Natural killer cell (primary cell): ENCODE data around the gene MAP1LC3B2. TPM values are rescaled to one million over a fixed set of nuclear protein-coding genes. Genes with fewer than 3 reads are reported as not detected.
A peak's percentile ranks its signal among the peaks of the same experiment; 100 is the strongest.

ENCODE experiments used
- ATAC-seq, 3 donors: fragments of 150-1000 bp in 2 of 3; fragments of 200-7000 bp in 1 of 3; cut with Tn5 transposase; 1 replicate in 1 of 3; 2 replicates in 2 of 3; pipeline ENCODE4 v1.10.0; 2021; ENCODE audit warnings: mild to moderate bottlenecking in 2 of 3, moderate library complexity in 2 of 3
- DNase-seq, 2 donors: peaks; one replicate each; pipeline versions ENCODE4 v3.0.0 to v3.0.0-alpha.2; 2013 to 2021; ENCODE audit warnings: mixed read lengths in 1 of 2
- H3K27ac ChIP-seq: one replicate; pipeline ENCODE4 v1.5.1; 2013; ENCODE audit warnings: mild to moderate bottlenecking, low read length
- H3K27me3 ChIP-seq: one replicate; pipeline ENCODE4 v1.6.1; 2013; ENCODE audit warnings: low read length; ENCODE audit not compliant: control insufficient read depth, insufficient read depth
- H3K36me3 ChIP-seq: one replicate; pipeline ENCODE4 v1.6.1; 2013; ENCODE audit warnings: low read length; ENCODE audit not compliant: control insufficient read depth, insufficient read depth
- H3K4me1 ChIP-seq: one replicate; pipeline ENCODE4 v1.6.1; 2013; ENCODE audit warnings: low read length; ENCODE audit not compliant: control insufficient read depth, insufficient read depth
- H3K4me3 ChIP-seq: one replicate; pipeline ENCODE4 v1.5.1; 2013; ENCODE audit warnings: low read length
- H3K9me3 ChIP-seq: one replicate; pipeline ENCODE4 v1.6.1; 2013; ENCODE audit warnings: low read length; ENCODE audit not compliant: control insufficient read depth, insufficient read depth
- H3K27ac Mint-ChIP-seq, 2 donors: one replicate each; pipeline ENCODE4 v1.8.0; 2022; ENCODE audit warnings: mild to moderate bottlenecking in 2 of 2, mixed read lengths in 2 of 2, moderate library complexity in 1 of 2
- H3K27me3 Mint-ChIP-seq, 2 donors: one replicate each; pipeline ENCODE4 v1.8.0; 2022; ENCODE audit warnings: low read depth in 2 of 2, mixed read lengths in 2 of 2
- H3K36me3 Mint-ChIP-seq: one replicate; pipeline ENCODE4 v1.8.0; 2022; ENCODE audit warnings: mixed read lengths
- H3K4me1 Mint-ChIP-seq, 2 donors: one replicate each; pipeline ENCODE4 v1.8.0; 2022; ENCODE audit warnings: mixed read lengths in 2 of 2
- H3K4me3 Mint-ChIP-seq: one replicate; pipeline ENCODE4 v1.8.0; 2022; ENCODE audit warnings: mild to moderate bottlenecking, moderate library complexity, mixed read lengths
- H3K9me3 Mint-ChIP-seq, 2 donors: one replicate each; pipeline ENCODE4 v1.8.0; 2022; ENCODE audit warnings: mixed read lengths in 2 of 2
- WGBS: methylation state at CpG from one replicate; pipeline ENCODE4 v1.1.7; 2013; ENCODE audit warnings: missing lambda C conversion rate; ENCODE audit not compliant: insufficient coverage; 5-methylcytosine and 5-hydroxymethylcytosine counted together
- intact Hi-C: fragments of 100-400 bp; cut with micrococcal nuclease; formaldehyde crosslinking; loops from one replicate; pipeline ENCODE4 v1.14.2; 2022
- total RNA-seq, 4 donors: library from RNA; stranded (reverse); fragments of 120-200 nt in 1 of 4; gene quantifications; one replicate each; pipeline versions ENCODE4 v1.2.3 to v1.2.4, GENCODE V29; 2013 to 2022
- TF ChIP-seq, protein P1 (sequence below): fragments of 200-600 bp; IDR thresholded peaks from one replicate; pipeline ENCODE4 v1.8.0; 2022; ENCODE audit warnings: antibody characterized with exemption

The MAP1LC3B2 gene
- total RNA-seq, 3 donors from 2014 or later (not counting 1 experiment from before 2014, with no cell fraction given) = 1.5 to 3.7 (median 3.3) TPM

DNA sequence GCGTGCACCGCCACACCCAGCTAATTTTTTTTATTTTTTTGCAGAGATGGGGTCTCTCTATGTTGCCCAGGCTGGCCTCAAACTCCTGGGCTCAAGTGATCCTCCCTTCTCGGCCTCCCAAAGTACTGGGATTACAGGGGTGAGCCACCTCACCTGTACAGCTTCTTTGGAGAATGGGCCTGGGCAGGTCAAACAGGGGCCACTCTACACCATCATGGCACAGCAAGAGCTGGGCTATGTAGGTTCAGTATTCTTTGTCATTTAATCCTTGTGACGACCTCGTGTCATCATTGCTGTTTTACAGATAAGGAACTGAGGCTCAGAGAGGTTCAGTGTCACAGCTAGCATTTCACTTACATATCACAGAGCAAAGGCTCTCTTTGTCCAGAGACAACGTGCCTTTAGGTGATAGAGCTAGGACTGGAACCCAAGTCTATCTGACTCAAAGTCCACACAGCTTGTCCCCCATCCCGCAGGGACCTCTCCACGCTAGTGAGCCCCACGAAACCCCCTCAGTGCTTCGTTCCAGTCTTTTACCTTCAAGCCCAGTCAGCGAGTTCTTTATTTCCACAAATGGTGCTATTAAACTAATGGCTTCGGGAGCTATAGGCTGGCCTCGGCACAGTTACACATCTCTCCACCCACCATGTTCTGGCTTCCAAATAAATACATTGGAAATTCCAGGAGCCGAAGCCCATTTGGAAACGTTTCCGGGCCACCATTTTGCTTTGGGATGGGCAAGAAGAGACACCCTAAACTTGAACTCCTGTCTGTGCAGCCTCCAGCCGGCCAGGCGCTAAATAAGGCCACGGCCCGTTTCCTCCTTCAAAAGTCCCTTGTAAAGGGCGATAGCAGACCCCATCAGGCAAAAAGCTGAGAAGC lies 660 bp upstream of the MAP1LC3B2 start:
- Histone ChIP-seq H3K4me1 (peaks cover 38% of the 10 kb centered on the region), H3K27me3 (no peaks in the 10 kb centered on the region), H3K36me3 (no peaks in the 10 kb centered on the region), H3K27ac (peak overlapping the region; percentile 81), H3K4me3 (no peak overlapping the region), H3K9me3 (no peaks in the 10 kb centered on the region)
- H3K36me3 Mint-ChIP-seq = peaks cover 3% of the 10 kb centered on the region
- peak overlapping the region; percentile 83 for H3K4me3 Mint-ChIP-seq
- H3K27ac Mint-ChIP-seq = peak overlapping the region; percentile 76 to 89
- WGBS = 63% methylated on average over 21 of the region's 21 CpGs
- TF ChIP-seq, protein P1, sequence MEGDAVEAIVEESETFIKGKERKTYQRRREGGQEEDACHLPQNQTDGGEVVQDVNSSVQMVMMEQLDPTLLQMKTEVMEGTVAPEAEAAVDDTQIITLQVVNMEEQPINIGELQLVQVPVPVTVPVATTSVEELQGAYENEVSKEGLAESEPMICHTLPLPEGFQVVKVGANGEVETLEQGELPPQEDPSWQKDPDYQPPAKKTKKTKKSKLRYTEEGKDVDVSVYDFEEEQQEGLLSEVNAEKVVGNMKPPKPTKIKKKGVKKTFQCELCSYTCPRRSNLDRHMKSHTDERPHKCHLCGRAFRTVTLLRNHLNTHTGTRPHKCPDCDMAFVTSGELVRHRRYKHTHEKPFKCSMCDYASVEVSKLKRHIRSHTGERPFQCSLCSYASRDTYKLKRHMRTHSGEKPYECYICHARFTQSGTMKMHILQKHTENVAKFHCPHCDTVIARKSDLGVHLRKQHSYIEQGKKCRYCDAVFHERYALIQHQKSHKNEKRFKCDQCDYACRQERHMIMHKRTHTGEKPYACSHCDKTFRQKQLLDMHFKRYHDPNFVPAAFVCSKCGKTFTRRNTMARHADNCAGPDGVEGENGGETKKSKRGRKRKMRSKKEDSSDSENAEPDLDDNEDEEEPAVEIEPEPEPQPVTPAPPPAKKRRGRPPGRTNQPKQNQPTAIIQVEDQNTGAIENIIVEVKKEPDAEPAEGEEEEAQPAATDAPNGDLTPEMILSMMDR = no peak
- peaks cover 22 to 28% of the 10 kb centered on the region in 2 donors for H3K4me1 Mint-ChIP-seq
- intact Hi-C loops = no loop called here
- ATAC-seq = no peak
- peaks cover 0 to 2% of the 10 kb centered on the region in 2 donors for H3K9me3 Mint-ChIP-seq
- H3K27me3 Mint-ChIP-seq = peaks cover 12 to 15% of the 10 kb centered on the region in 2 donors
- no peak for DNase-seq

- WGBS = 72% methylated on average over 6 of the region's 6 CpGs
- H3K27ac ChIP-seq = no peak overlapping the region
- Mint-ChIP-seq H3K4me3 (no peak overlapping the region), H3K9me3 (peaks cover 0 to 4% of the 10 kb centered on the region in 2 donors), H3K27ac (no peak overlapping the region), H3K4me1 (peaks cover 22 to 28% of the 10 kb centered on the region in 2 donors), H3K36me3 (peaks cover 19% of the 10 kb centered on the region), H3K27me3 (peaks cover 14 to 37% of the 10 kb centered on the region in 2 donors)
- H3K4me3 ChIP-seq = no peak overlapping the region
- ATAC-seq (no peak), DNase-seq (no peak)
- intact Hi-C loops = no loop called here
- H3K36me3 ChIP-seq = no peaks in the 10 kb centered on the region
- H3K9me3 ChIP-seq = no peaks in the 10 kb centered on the region
- peaks cover 38% of the 10 kb centered on the region for H3K4me1 ChIP-seq
- TF ChIP-seq, protein P1 = no peak
- H3K27me3 ChIP-seq = no peaks in the 10 kb centered on the region
Observed at GRCh38 chr12:116561181-116561821, 2.1 kb downstream of the MAP1LC3B2 start.

GRCh38 chr12:116562090-116562489 lies 2.9 kb downstream of the MAP1LC3B2 start:
- Histone ChIP-seq H3K4me3 (no peak overlapping the region), H3K27ac (no peak overlapping the region), H3K4me1 (peaks cover 38% of the 10 kb centered on the region), H3K27me3 (no peaks in the 10 kb centered on the region), H3K36me3 (no peaks in the 10 kb centered on the region), H3K9me3 (no peaks in the 10 kb centered on the region)
- peaks cover 22 to 28% of the 10 kb centered on the region in 2 donors for H3K4me1 Mint-ChIP-seq
- H3K4me3 Mint-ChIP-seq = no peak overlapping the region
- H3K27me3 Mint-ChIP-seq = peaks cover 9 to 31% of the 10 kb centered on the region in 2 donors
- DNase-seq (no peak), ATAC-seq (no peak)
- H3K36me3 Mint-ChIP-seq = peaks cover 19% of the 10 kb centered on the region
- H3K27ac Mint-ChIP-seq = no peak overlapping the region
- TF ChIP-seq, protein P1 = no peak
- peaks cover 0 to 4% of the 10 kb centered on the region in 2 donors for H3K9me3 Mint-ChIP-seq
- intact Hi-C loops = no loop called here
- 99% methylated on average over 7 of the region's 7 CpGs for WGBS
